HCT116 (cell line): ENCODE measurements around the gene NEDD4L. TPM values are rescaled to one million over a fixed set of nuclear protein-coding genes. Genes with fewer than 3 reads are reported as not detected.
A peak's percentile ranks its signal among the peaks of the same experiment; 100 is the strongest.

ENCODE experiments used
- ATAC-seq: fragments of 200-7000 bp; cut with Tn5 transposase; 2 replicates; pipeline ENCODE4 v1.9.1; 2020; ENCODE audit warnings: mild to moderate bottlenecking, moderate library complexity
- BruUV-seq: library from RNA; stranded (reverse); fragments of 400-500 nt; replicated peaks from 2 replicates; lab custom pipeline; 2021; lab: Mats Ljungman, UMichigan
- CTCF ChIA-PET: fragments of 300-600 bp; sonication (Branson Sonifier 250); formaldehyde crosslinking; loops from one replicate; lab custom pipeline; 2021; ENCODE audit warnings: antibody characterized with exemption; lab: Charles Lee
- POLR2A ChIA-PET: fragments of 300-600, 350-600 bp; sonication (Branson Sonifier 250); formaldehyde crosslinking; loops from one replicate; lab custom pipeline; 2021; ENCODE audit warnings: antibody characterized with exemption; lab: Charles Lee
- RAD21 ChIA-PET, 2 experiments: fragments of 300-600 bp; sonication (Branson Sonifier 250); formaldehyde crosslinking; loops; one replicate each; lab custom pipeline; 2023; ENCODE audit warnings: low total read pairs in 2 of 2; ENCODE audit not compliant: uncharacterized antibody in 2 of 2, unreplicated experiment in 2 of 2, low non-redundant PET in 1 of 2; lab: Charles Lee
- DNase-seq: peaks from one replicate; pipeline ENCODE4 v3.0.0-alpha.2; 2010; ENCODE audit warnings: low read depth, low spot score
- H2AFZ ChIP-seq: fragments of 200-600 bp; shearing (Covaris generic), sonication (generic); 2 replicates; pipeline ENCODE4 v1.6.1; 2017; ENCODE audit warnings: low read depth, mixed run types, mixed read lengths, antibody characterized with exemption, low read length; ENCODE audit not compliant: poor library complexity, severe bottlenecking
- H3K27ac ChIP-seq: 2 replicates; pipeline ENCODE4 v1.5.1; 2012; ENCODE audit warnings: low read depth, low read length
- H3K27me3 ChIP-seq: fragments of 200-600 bp; sonication (generic); 2 replicates; pipeline ENCODE4 v1.6.1; 2016; ENCODE audit warnings: mixed run types, low read length, mixed read lengths; ENCODE audit not compliant: insufficient read depth
- H3K36me3 ChIP-seq, 2 experiments: fragments of 200-500 bp in 1 of 2; fragments of 200-600 bp in 1 of 2; sonication (Bioruptor generic) in 1 of 2; sonication (generic) in 1 of 2; 2 replicates each; pipeline versions ENCODE4 v1.5.1 to v1.6.1; 2014 to 2016; ENCODE audit warnings: low read length in 2 of 2, inconsistent platforms in 1 of 2, mixed read lengths in 1 of 2, mixed run types in 1 of 2; ENCODE audit not compliant: insufficient read depth in 2 of 2, control insufficient read depth in 1 of 2
- H3K4me1 ChIP-seq, 2 experiments: fragments of 200-600 bp in 1 of 2; sonication (generic) in 1 of 2; 2 replicates each; pipeline versions ENCODE4 v1.5.1 to v1.6.1; 2012 to 2017; ENCODE audit warnings: low read length in 2 of 2, inconsistent platforms in 1 of 2, mild to moderate bottlenecking in 1 of 2, mixed read lengths in 1 of 2, mixed run types in 1 of 2, moderate library complexity in 1 of 2; ENCODE audit not compliant: insufficient read depth in 2 of 2, control insufficient read depth in 1 of 2
- H3K4me2 ChIP-seq: fragments of 200-600 bp; sonication (generic); 2 replicates; pipeline ENCODE4 v1.6.1; 2017; ENCODE audit warnings: mixed run types, low read length, mixed read lengths
- H3K4me3 ChIP-seq, 2 experiments: fragments of 200-600 bp in 1 of 2; sonication (generic) in 1 of 2; replicated peaks in 1 of 2; 2 replicates each; pipeline ENCODE4 v1.5.1; 2011 to 2016; ENCODE audit warnings: low read length in 2 of 2, control low read depth in 1 of 2, low read depth in 1 of 2, mild to moderate bottlenecking in 1 of 2, mixed read lengths in 1 of 2, mixed run types in 1 of 2
- H3K79me2 ChIP-seq: fragments of 200-600 bp; sonication (generic); 2 replicates; pipeline ENCODE4 v1.6.1; 2017; ENCODE audit warnings: mild to moderate bottlenecking, mixed run types, low read length, moderate library complexity, mixed read lengths; ENCODE audit not compliant: insufficient read depth
- H3K9ac ChIP-seq: fragments of 200-600 bp; sonication (generic); 2 replicates; pipeline ENCODE4 v1.6.1; 2016; ENCODE audit warnings: low read length, mixed read lengths
- H3K9me2 ChIP-seq: fragments of 200-600 bp; sonication (generic), shearing (Covaris generic); 2 replicates; pipeline ENCODE4 v1.6.1; 2017; ENCODE audit warnings: mixed run types, mild to moderate bottlenecking, moderate library complexity; ENCODE audit not compliant: insufficient read depth
- H3K9me3 ChIP-seq, 2 experiments: fragments of 200-500 bp in 1 of 2; fragments of 200-600 bp in 1 of 2; sonication (Bioruptor generic) in 1 of 2; sonication (generic) in 1 of 2; 2 replicates each; pipeline ENCODE4 v1.6.1; 2014 to 2017; ENCODE audit warnings: low read length in 2 of 2, mixed read lengths in 2 of 2, inconsistent platforms in 1 of 2, low read depth in 1 of 2, mild to moderate bottlenecking in 1 of 2, mixed run types in 1 of 2, moderate library complexity in 1 of 2; ENCODE audit not compliant: control insufficient read depth in 1 of 2, insufficient read depth in 1 of 2
- H4K20me1 ChIP-seq: fragments of 200-600 bp; sonication (generic), shearing (Covaris generic); 2 replicates; pipeline ENCODE4 v1.6.1; 2017; ENCODE audit warnings: mixed run types, mild to moderate bottlenecking, moderate library complexity; ENCODE audit not compliant: insufficient read depth
- ATF3 ChIP-seq: IDR thresholded peaks from 2 replicates; pipeline ENCODE4 v1.6.1; 2012
- CBX3 ChIP-seq: IDR thresholded peaks from 2 replicates; pipeline ENCODE4 v1.6.1; 2012; ENCODE audit warnings: low read depth
- CTCF ChIP-seq, 3 experiments: fragments of 200-600 bp in 1 of 3; sonication (generic) in 1 of 3; IDR thresholded peaks in 2 of 3; conservative IDR thresholded peaks in 1 of 3; 2 replicates each; pipeline ENCODE4 v1.5.1; 2012 to 2017; ENCODE audit warnings: low read depth in 2 of 3, low read length in 2 of 3, antibody characterized with exemption in 1 of 3, borderline replicate concordance in 1 of 3, control low read depth in 1 of 3, mild to moderate bottlenecking in 1 of 3, mixed read lengths in 1 of 3, mixed run types in 1 of 3, moderate library complexity in 1 of 3; ENCODE audit not compliant: insufficient read depth in 1 of 3
- EGR1 ChIP-seq: IDR thresholded peaks from 2 replicates; pipeline ENCODE4 v1.6.1; 2012; ENCODE audit warnings: low read depth
- ELF1 ChIP-seq: IDR thresholded peaks from 2 replicates; pipeline ENCODE4 v1.6.1; 2012; ENCODE audit warnings: low read depth, borderline replicate concordance
- EZH2 ChIP-seq: fragments of 200-600 bp; sonication (generic); IDR thresholded peaks from 2 replicates; pipeline ENCODE4 v1.6.1; 2017; ENCODE audit warnings: antibody characterized with exemption, mixed run types
- EZH2phosphoT487 ChIP-seq: fragments of 200-600 bp; IDR thresholded peaks from 2 replicates; pipeline ENCODE4 v1.6.1; 2018; ENCODE audit warnings: antibody characterized with exemption, borderline replicate concordance
- MAX ChIP-seq: IDR thresholded peaks from 2 replicates; pipeline ENCODE4 v1.6.1; 2012
- POLR2A ChIP-seq: IDR thresholded peaks from 2 replicates; pipeline ENCODE4 v1.7.0; 2011; ENCODE audit warnings: borderline replicate concordance; ENCODE audit not compliant: insufficient read depth, insufficient read length; ENCODE audit errors: extremely low read depth
- POLR2AphosphoS5 ChIP-seq: IDR thresholded peaks from 2 replicates; pipeline ENCODE4 v1.6.1; 2011; ENCODE audit warnings: mild to moderate bottlenecking, low read depth, low read length, moderate library complexity
- SIN3A ChIP-seq: IDR thresholded peaks from 2 replicates; pipeline ENCODE4 v1.6.1; 2012; ENCODE audit warnings: low read depth
- SRF ChIP-seq: IDR thresholded peaks from 2 replicates; pipeline ENCODE4 v1.6.1; 2012; ENCODE audit warnings: low read depth
- ZFX ChIP-seq: fragments of 450-650 bp; IDR thresholded peaks from 2 replicates; pipeline ENCODE4 v1.6.1; 2017
- ZNF274 ChIP-seq: fragments of 200-500 bp; sonication (Bioruptor generic); IDR thresholded peaks from 2 replicates; pipeline ENCODE4 v1.6.1; 2014; ENCODE audit warnings: mild to moderate bottlenecking, low read depth, low read length, inconsistent platforms
- intact Hi-C: fragments of 100-400 bp; cut with micrococcal nuclease; formaldehyde crosslinking; loops from 2 replicates; pipeline ENCODE4 v1.10.0; 2022
- total RNA-seq: library from RNA; stranded (reverse); gene quantifications from one replicate; pipeline ENCODE4 v1.2.1, GENCODE V29; 2021; ENCODE audit not compliant: unreplicated experiment

The NEDD4L gene
- total RNA-seq, 1 experiment from 2014 or later = 41.5 TPM

- BruUV-seq = no TSS peak
These were observed 2.2 kb downstream of the NEDD4L start for GRCh38 chr18:58046093-58046793.

More at GRCh38 chr18:58046093-58046793, 2.2 kb downstream of the NEDD4L start:
- H3K4me2 ChIP-seq = peak overlapping the region; percentile 99
- RAD21 ChIA-PET = no interaction called here
- H3K36me3 ChIP-seq = no peaks in the 10 kb centered on the region
- no peaks in the 10 kb centered on the region for H3K9me3 ChIP-seq
- no peaks in the 10 kb centered on the region for H3K9me2 ChIP-seq
- DNase-seq (no peak), ATAC-seq (no peak)
- peaks cover 11 to 21% of the 10 kb centered on the region in 2 experiments; a peak in 3 of 4 replicates for H3K4me1 ChIP-seq
- TF ChIP-seq SRF (no peak), ATF3 (no peak), CBX3 (no peak), ELF1 (no peak), SIN3A (no peak), EZH2phosphoT487 (no peak), POLR2AphosphoS5 (no peak), EGR1 (no peak), ZNF274 (no peak), MAX (no peak), POLR2A (no peak), ZFX (no peak), EZH2 (no peak), CTCF (IDR thresholded peaks at IDR 0.05 in 2 of 3, conservative IDR thresholded peaks at IDR 0.05 in 1 of 3; ENCODE audit: borderline replicate concordance in 1 of 3, insufficient read depth in 1 of 3, low read depth in 2 of 3, low read length in 2 of 3) (no peak)
- intact Hi-C loops = no loop called here
- CTCF ChIA-PET = interaction anchor here (1.2 to 1.3 kb wide), 2 partner anchors 10 to 76 kb away, joined by 3 to 6 read pairs; no protein-coding TSS in a partner anchor
- H4K20me1 ChIP-seq = no peaks in the 10 kb centered on the region
- H3K79me2 ChIP-seq = no peaks in the 10 kb centered on the region
- peak overlapping the region; percentile 80 to 81 for H3K4me3 ChIP-seq
- peak overlapping the region; percentile 82; the same call in 1 of the 2 replicates for H3K27ac ChIP-seq
- H3K27me3 ChIP-seq = no peaks in the 10 kb centered on the region
- H3K9ac ChIP-seq = peak overlapping the region; percentile 63
- POLR2A ChIA-PET = no interaction called here
- H2AFZ ChIP-seq = peak overlapping the region; percentile 36
